Loucy (cell line): ENCODE data around the gene TMED4.

Source experiments
- CTCF ChIP-seq: fragments of 200-600 bp; sonication (generic); conservative IDR thresholded peaks from 2 replicates; pipeline ENCODE4 v1.5.1; 2014; ENCODE audit warnings: mild to moderate bottlenecking, antibody characterized with exemption, low read length
- EZH2phosphoT487 ChIP-seq: fragments of 200-600 bp; IDR thresholded peaks from 2 replicates; pipeline ENCODE4 v1.6.1; 2018; ENCODE audit warnings: antibody characterized with exemption, mild to moderate bottlenecking, moderate library complexity, borderline replicate concordance

GRCh38 chr7:44538093-44538797 lies 43.8 kb downstream of the TMED4 start:
- TF ChIP-seq CTCF (no peak), EZH2phosphoT487 (no peak)
